ENCODE measurements around the gene PXMP2.

The PXMP2 gene

GRCh38 chr12:132719954-132720324 is 32.6 kb downstream of the PXMP2 start:
- no peak overlapping the region for H3K27ac ChIP-seq
- TF ChIP-seq ZFX (IDR thresholded peaks at IDR 0.05): no peak
- TF ChIP-seq CTCF (conservative IDR thresholded peaks at IDR 0.05): no peak

- TF ChIP-seq ZFX (IDR thresholded peaks at IDR 0.05): no peak
- no peak for TF ChIP-seq CTCF (conservative IDR thresholded peaks at IDR 0.05)
- no peak overlapping the region for H3K27ac ChIP-seq
These were observed 33.4 kb downstream of the PXMP2 start for GRCh38 chr12:132720606-132721345.

GRCh38 chr12:132723015-132723763 is 35.8 kb downstream of the PXMP2 start:
- no peak overlapping the region for H3K27ac ChIP-seq
- TF ChIP-seq ZFX (IDR thresholded peaks at IDR 0.05) (no peak), CTCF (conservative IDR thresholded peaks at IDR 0.05) (no peak)

- H3K27ac ChIP-seq: no peak overlapping the region
- TF ChIP-seq ZFX (IDR thresholded peaks at IDR 0.05) (no peak), CTCF (conservative IDR thresholded peaks at IDR 0.05) (no peak)
These were observed 36.4 kb downstream of the PXMP2 start for GRCh38 chr12:132723764-132724140.

GRCh38 chr12:132724506-132725241 is 37.3 kb downstream of the PXMP2 start:
- no peak overlapping the region for H3K27ac ChIP-seq
- TF ChIP-seq CTCF (conservative IDR thresholded peaks at IDR 0.05) (no peak), ZFX (IDR thresholded peaks at IDR 0.05) (no peak)

- no peak overlapping the region for H3K27ac ChIP-seq
- TF ChIP-seq ZFX (IDR thresholded peaks at IDR 0.05): no peak
- no peak for TF ChIP-seq CTCF (conservative IDR thresholded peaks at IDR 0.05)
These were observed 39.0 kb downstream of the PXMP2 start for GRCh38 chr12:132726386-132726785.
